ENCODE results near the gene CD44. TPM values are rescaled to one million over a fixed set of nuclear protein-coding genes. Genes with fewer than 3 reads are reported as not detected.

Gene CD44
- polyA plus RNA-seq, 1 experiment: 1,200 TPM

DNA sequence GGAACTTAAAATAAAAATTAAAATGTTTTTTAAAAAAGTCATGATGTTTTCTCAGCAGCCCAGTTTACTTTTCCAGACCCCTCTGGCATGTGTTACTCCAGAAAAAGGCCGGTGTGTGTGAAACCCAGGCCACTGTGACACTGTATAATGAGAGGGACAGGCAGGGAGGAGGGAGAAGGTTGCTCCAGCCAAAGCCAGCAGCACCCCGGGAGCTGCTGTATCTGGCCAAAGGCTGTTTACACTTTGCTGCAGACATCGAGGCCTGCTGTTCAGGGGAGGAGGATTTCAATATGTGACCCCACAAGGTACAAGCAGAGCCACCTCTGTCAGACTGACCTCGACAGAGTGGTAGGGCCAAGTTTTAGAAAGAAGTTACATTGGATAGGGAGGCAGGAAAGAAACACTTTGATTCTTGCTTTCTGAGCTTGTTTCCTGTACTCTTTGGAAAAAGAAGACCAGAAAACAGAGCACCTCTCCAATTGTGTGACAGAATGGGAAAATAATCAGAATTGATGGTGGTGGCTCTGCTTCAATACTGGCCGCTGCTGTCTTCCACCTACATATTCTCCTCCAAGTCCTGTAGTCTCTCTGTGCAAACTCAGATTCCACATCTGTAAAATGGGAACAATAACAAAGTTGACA lies 41.0 kb upstream of the CD44 start:
- ChIA-PET CTCF (interaction anchor here (1.0 kb wide), 1 partner anchor 13 kb away, joined by 3 read pairs; no protein-coding TSS in a partner anchor), POLR2A (no interaction called here)
- TF ChIP-seq, protein P1, sequence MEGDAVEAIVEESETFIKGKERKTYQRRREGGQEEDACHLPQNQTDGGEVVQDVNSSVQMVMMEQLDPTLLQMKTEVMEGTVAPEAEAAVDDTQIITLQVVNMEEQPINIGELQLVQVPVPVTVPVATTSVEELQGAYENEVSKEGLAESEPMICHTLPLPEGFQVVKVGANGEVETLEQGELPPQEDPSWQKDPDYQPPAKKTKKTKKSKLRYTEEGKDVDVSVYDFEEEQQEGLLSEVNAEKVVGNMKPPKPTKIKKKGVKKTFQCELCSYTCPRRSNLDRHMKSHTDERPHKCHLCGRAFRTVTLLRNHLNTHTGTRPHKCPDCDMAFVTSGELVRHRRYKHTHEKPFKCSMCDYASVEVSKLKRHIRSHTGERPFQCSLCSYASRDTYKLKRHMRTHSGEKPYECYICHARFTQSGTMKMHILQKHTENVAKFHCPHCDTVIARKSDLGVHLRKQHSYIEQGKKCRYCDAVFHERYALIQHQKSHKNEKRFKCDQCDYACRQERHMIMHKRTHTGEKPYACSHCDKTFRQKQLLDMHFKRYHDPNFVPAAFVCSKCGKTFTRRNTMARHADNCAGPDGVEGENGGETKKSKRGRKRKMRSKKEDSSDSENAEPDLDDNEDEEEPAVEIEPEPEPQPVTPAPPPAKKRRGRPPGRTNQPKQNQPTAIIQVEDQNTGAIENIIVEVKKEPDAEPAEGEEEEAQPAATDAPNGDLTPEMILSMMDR (IDR thresholded peaks at IDR 0.05; ENCODE audit: insufficient read depth, low read depth, low read length): no peak
- no peaks in the 10 kb centered on the region for H3K36me3 ChIP-seq (ENCODE audit: control insufficient read depth, insufficient read depth, low read length)
- H3K27me3 ChIP-seq (ENCODE audit: control insufficient read depth, insufficient read depth, low read length): no peaks in the 10 kb centered on the region
- DNase-seq (ENCODE audit: low read depth): no peak
- no peak overlapping the region for H3K4me3 ChIP-seq (ENCODE audit: low read depth, low read length)

- ChIA-PET POLR2A (no interaction called here), CTCF (no interaction called here)
- H3K4me3 ChIP-seq (ENCODE audit: low read depth, low read length): no peak overlapping the region
- H3K27me3 ChIP-seq (ENCODE audit: control insufficient read depth, insufficient read depth, low read length): no peaks in the 10 kb centered on the region
- no peak for DNase-seq (ENCODE audit: low read depth)
- no peaks in the 10 kb centered on the region for H3K36me3 ChIP-seq (ENCODE audit: control insufficient read depth, insufficient read depth, low read length)
- TF ChIP-seq, protein P1 (IDR thresholded peaks at IDR 0.05; ENCODE audit: insufficient read depth, low read depth, low read length): no peak
Observed at GRCh38 chr11:35098855-35099254, 40.1 kb upstream of the CD44 start.

GRCh38 chr11:35099278-35100012 lies 39.5 kb upstream of the CD44 start:
- TF ChIP-seq, protein P1 (IDR thresholded peaks at IDR 0.05; ENCODE audit: insufficient read depth, low read depth, low read length): no peak
- H3K4me3 ChIP-seq (ENCODE audit: low read depth, low read length): no peak overlapping the region
- H3K27me3 ChIP-seq (ENCODE audit: control insufficient read depth, insufficient read depth, low read length): no peaks in the 10 kb centered on the region
- ChIA-PET POLR2A (no interaction called here), CTCF (no interaction called here)
- H3K36me3 ChIP-seq (ENCODE audit: control insufficient read depth, insufficient read depth, low read length): no peaks in the 10 kb centered on the region
- DNase-seq (ENCODE audit: low read depth): no peak

DNA sequence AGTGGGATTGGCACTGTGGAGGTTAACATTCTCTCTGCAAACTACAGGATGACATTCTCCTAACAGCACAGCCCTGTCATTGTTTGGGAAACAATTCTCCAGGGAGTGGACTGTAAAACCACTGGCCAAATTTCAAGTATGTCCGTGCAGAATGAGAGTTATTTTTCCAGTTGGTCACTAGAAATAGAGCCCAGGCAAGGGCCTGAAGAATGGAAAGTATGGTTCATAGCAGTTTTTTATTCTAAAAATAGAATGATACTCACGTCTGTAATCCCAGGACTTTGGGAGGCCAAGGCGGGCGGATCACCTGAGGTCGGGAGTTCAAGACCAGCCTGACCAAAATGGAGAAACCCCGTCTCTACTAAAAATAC lies 39.0 kb upstream of the CD44 start:
- peak; percentile 86 for DNase-seq (ENCODE audit: low read depth)
- TF ChIP-seq, protein P1 (IDR thresholded peaks at IDR 0.05; ENCODE audit: insufficient read depth, low read depth, low read length): no peak
- Histone ChIP-seq H3K4me3 (ENCODE audit: low read depth, low read length) (no peak overlapping the region), H3K36me3 (ENCODE audit: control insufficient read depth, insufficient read depth, low read length) (no peaks in the 10 kb centered on the region), H3K27me3 (ENCODE audit: control insufficient read depth, insufficient read depth, low read length) (no peaks in the 10 kb centered on the region)
- ChIA-PET POLR2A (no interaction called here), CTCF (no interaction called here)

DNA sequence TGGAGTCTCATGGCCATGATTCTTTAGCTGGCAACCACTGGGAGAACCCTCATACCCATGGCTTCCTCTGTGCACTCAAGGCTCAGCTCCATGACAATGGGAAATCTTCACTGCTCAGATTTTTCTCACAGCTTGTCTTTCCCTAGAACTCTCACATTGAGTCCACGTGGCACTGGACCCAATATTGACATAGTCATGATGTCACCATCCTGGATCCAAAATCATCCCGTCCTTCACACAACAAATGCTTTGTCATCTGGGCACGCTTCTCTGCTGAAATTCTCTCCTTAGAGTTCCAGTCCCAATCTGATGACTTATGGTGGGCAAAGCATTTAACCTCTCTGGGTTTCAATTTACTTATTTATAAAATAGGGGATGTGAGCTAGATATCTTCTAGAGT lies 37.7 kb upstream of the CD44 start:
- Histone ChIP-seq H3K4me3 (ENCODE audit: low read depth, low read length) (no peak overlapping the region), H3K36me3 (ENCODE audit: control insufficient read depth, insufficient read depth, low read length) (no peaks in the 10 kb centered on the region), H3K27me3 (ENCODE audit: control insufficient read depth, insufficient read depth, low read length) (no peaks in the 10 kb centered on the region)
- no peak for DNase-seq (ENCODE audit: low read depth)
- POLR2A ChIA-PET: no interaction called here
- CTCF ChIA-PET: interaction anchor here (1.4 kb wide), 1 partner anchor 10 kb away, joined by 3 read pairs; no protein-coding TSS in a partner anchor
- TF ChIP-seq, protein P1 (IDR thresholded peaks at IDR 0.05; ENCODE audit: insufficient read depth, low read depth, low read length): no peak
